DND-41 (cell line): Measurements from ENCODE around the gene FRS3.

Experiments
- CTCF ChIP-seq: IDR thresholded peaks from 2 replicates; pipeline ENCODE4 v1.5.1; 2012; ENCODE audit warnings: borderline replicate concordance, low read length, moderate library complexity, mild to moderate bottlenecking; ENCODE audit not compliant: poor library complexity, severe bottlenecking; ENCODE audit errors: extremely low read depth
- EZH2 ChIP-seq: IDR thresholded peaks from 3 replicates; pipeline ENCODE4 v1.6.1; 2012; ENCODE audit warnings: borderline replicate concordance, low read depth, mild to moderate bottlenecking, moderate library complexity, low read length, inconsistent platforms; ENCODE audit not compliant: severe bottlenecking

- TF ChIP-seq EZH2 (no peak), CTCF (no peak)
Measured at GRCh38 chr6:41722969-41723529, 56.7 kb downstream of the FRS3 start.
